Stomach smooth muscle (tissue), 2 donors: Measurements from ENCODE around the gene PI16.
A peak's percentile ranks its signal among the peaks of the same experiment; 100 is the strongest.
"Not testable (repeated sequence)": the region's sequence is repeated elsewhere in the genome, so short reads cannot be mapped to it uniquely, and the experiment has no call there.

Source experiments
- H3K27ac ChIP-seq: one replicate; pipeline ENCODE4 v1.7.0; 2013; ENCODE audit warnings: mild to moderate bottlenecking, low read length, inconsistent platforms
- H3K27me3 ChIP-seq, 2 donors: one replicate each; pipeline ENCODE4 v1.7.0; 2013; ENCODE audit warnings: low read length in 2 of 2; ENCODE audit not compliant: insufficient read depth in 2 of 2, control insufficient read depth in 1 of 2
- H3K36me3 ChIP-seq, 2 donors: one replicate each; pipeline ENCODE4 v1.7.0; 2013; ENCODE audit warnings: low read length in 2 of 2; ENCODE audit not compliant: control insufficient read depth in 2 of 2, insufficient read depth in 2 of 2
- H3K4me1 ChIP-seq: one replicate; pipeline ENCODE4 v1.7.0; 2013; ENCODE audit warnings: low read length; ENCODE audit not compliant: control insufficient read depth, insufficient read depth
- H3K4me3 ChIP-seq, 2 donors: one replicate each; pipeline ENCODE4 v1.7.0; 2013; ENCODE audit warnings: low read length in 2 of 2
- H3K9ac ChIP-seq, 2 donors: one replicate each; pipeline ENCODE4 v1.7.0; 2013; ENCODE audit warnings: low read length in 2 of 2, mild to moderate bottlenecking in 1 of 2
- H3K9me3 ChIP-seq, 2 donors: one replicate each; pipeline ENCODE4 v1.7.0; 2013; ENCODE audit warnings: low read length in 2 of 2; ENCODE audit not compliant: control insufficient read depth in 2 of 2
- donor health status: healthy.
- donor health status: Pancreatic carcinoma.

Gene PI16

DNA sequence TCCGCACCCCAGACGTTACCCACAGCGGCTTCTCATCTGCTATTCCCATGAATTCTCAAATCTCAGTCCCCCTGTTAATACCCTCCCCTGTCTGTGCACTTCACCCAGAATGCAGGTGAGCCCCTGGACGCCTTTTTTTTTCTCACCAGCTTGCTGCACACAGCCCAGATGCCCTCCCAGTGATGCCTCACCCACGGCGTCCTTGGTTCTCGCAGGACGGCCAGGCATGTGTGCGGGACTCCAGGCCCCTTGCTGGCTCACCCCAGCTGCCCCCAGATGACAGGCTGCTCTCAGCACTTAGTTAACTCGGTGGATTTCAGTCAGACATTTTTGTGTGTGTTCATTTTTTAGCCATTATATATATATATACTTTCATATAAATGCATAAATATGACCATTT lies 25.4 kb upstream of the PI16 start:
- H3K9ac ChIP-seq = no peak overlapping the region
- H3K4me1 ChIP-seq = peaks cover 15% of the 10 kb centered on the region
- H3K36me3 ChIP-seq = peaks cover 5 to 9% of the 10 kb centered on the region in 2 donors
- no peaks in the 10 kb centered on the region for H3K9me3 ChIP-seq
- H3K27ac ChIP-seq = no peak overlapping the region
- no peak overlapping the region for H3K4me3 ChIP-seq
- H3K27me3 ChIP-seq = no peaks in the 10 kb centered on the region

DNA sequence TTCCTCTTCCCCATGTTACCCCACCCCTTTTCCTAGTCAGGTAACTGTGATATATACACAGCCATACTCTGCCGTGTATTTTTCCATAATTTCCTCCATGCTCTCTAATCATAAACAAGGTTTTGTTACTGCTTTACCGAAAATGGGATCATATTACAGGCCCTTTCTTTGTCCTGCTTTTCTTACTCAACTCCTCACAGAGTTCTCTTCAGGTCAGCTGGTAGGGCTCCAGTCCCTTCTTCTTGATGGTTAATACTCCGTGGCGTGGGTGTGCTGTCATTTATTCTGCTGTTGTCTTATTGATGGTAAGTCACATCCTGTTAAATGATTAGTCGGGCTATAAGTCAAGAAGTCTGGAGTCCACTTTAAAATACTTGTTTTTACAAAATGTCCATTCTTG lies 24.9 kb upstream of the PI16 start:
- Histone ChIP-seq H3K27ac (peak overlapping the region; percentile 11), H3K27me3 (no peaks in the 10 kb centered on the region), H3K9ac (no peak overlapping the region), H3K36me3 (peaks cover 3 to 7% of the 10 kb centered on the region in 2 donors), H3K4me3 (no peak overlapping the region), H3K4me1 (peaks cover 15% of the 10 kb centered on the region), H3K9me3 (no peaks in the 10 kb centered on the region)

DNA sequence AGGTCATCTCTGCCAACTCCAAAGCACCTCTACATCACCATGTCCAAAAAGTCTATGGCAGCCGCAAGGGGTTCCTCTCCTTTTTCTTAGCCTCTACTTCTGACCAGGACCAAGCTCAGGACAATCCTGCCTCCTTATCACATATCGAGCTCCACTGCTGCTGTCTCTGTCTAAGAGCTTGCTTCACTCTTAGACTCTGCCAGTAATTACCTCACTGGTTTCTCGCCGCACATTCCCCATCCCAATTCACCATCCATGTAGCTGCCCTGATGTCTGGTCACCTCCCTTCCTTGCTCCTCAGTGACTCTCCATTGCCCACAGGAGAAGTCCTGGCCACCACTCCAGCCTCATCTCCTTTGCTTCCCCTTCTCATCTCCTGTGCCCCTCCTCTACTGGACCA lies 24.1 kb upstream of the PI16 start:
- Histone ChIP-seq H3K4me1 (peaks cover 15% of the 10 kb centered on the region), H3K27ac (peak overlapping the region; percentile 11), H3K9me3 (no peaks in the 10 kb centered on the region), H3K27me3 (no peaks in the 10 kb centered on the region), H3K4me3 (no peak overlapping the region), H3K36me3 (peaks cover 0 to 2% of the 10 kb centered on the region in 2 donors), H3K9ac (no peak overlapping the region)

DNA sequence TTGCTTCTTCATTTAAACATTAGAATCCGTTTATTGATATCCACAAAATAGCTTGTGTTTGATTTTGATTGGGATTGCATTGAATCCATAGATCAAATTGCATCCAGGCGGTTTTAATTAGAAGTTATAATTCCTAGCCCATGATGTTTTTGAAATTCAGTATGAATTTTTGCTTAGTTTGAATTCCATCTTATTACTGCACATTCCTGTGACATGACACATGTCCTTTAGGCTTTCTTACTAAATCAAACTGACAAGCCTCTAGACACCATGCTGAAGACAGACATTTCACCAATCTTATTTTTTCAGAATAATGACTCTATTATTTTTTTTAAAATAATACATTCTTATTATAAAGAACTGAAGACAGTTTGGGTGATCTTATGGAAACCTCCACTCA lies 21.4 kb upstream of the PI16 start:
- Histone ChIP-seq H3K27me3 (peaks cover 0 to 3% of the 10 kb centered on the region in 2 donors), H3K4me3 (no peak overlapping the region), H3K9ac (no peak overlapping the region), H3K36me3 (no peaks in the 10 kb centered on the region), H3K9me3 (no peaks in the 10 kb centered on the region), H3K27ac (no peak overlapping the region), H3K4me1 (peaks cover 6% of the 10 kb centered on the region)

DNA sequence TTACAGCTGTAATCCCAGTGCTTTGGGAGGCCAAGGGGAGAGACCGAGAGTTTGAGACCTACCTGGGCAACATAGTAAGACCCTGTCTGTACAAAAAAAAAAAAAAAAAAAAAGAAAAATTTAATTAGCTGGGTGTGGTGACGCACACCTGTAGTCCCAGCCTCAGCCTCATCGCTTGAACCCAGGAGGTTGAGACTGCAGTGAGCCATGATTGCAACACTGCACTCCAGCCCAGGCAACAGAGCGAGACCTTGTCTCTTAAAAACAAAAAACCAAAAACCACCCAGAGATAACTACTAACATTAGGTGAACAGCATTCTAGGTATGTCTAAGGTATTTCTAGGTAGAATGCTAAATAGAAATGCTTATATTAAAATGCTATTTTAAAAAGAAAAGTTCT lies 21.0 kb upstream of the PI16 start:
- Histone ChIP-seq H3K4me3 (no peak overlapping the region), H3K4me1 (peaks cover 2% of the 10 kb centered on the region), H3K27ac (no peak overlapping the region), H3K9ac (no peak overlapping the region), H3K9me3 (no peaks in the 10 kb centered on the region), H3K27me3 (peaks cover 0 to 3% of the 10 kb centered on the region in 2 donors), H3K36me3 (no peaks in the 10 kb centered on the region)

DNA sequence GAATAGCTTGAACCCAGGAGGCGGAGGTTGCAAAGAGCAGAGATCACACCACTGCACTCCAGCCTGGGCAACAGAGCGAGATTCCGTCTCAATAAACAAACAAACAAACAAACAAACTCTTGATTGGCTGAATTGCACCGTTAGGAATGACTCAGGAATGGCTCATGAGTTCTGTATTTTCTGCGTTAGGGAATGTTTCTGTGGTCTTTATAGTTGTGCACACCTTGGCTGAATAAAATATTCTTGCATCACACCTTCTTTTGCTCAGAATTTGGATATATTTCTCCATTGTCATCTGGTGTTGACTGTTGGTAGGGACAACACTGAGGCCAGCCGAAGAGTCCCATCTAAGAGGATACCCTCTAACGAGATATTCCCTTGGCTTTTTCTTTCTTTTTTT lies 19.6 kb upstream of the PI16 start:
- no peaks in the 10 kb centered on the region for H3K9me3 ChIP-seq

DNA sequence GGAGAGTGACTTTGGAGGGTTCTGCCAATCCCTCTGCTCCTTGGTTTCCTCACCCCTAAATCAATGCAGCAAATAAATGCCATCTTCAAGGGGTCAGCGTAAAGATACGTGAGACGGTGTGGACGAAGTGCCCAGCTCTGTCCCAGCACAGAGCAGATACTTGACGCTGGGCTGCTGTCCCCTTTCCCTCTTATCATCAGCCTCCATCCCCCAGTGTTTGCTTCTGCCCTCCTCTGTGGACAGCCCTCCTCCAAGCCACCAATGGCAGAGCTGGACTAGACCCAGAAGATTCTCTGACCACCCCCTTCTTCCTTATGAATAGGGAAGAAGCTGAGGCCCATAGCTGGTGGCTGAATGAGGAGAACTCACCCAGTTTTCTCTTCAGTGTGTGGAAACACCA lies 17.7 kb upstream of the PI16 start:
- H3K9ac ChIP-seq = no peak overlapping the region
- no peak overlapping the region for H3K4me3 ChIP-seq
- no peaks in the 10 kb centered on the region for H3K9me3 ChIP-seq
- no peaks in the 10 kb centered on the region for H3K36me3 ChIP-seq
- H3K27ac ChIP-seq = no peak overlapping the region
- H3K27me3 ChIP-seq = peaks cover 2 to 3% of the 10 kb centered on the region in 2 donors
- H3K4me1 ChIP-seq = no peaks in the 10 kb centered on the region

More for the DNA sequence above, 19.6 kb upstream of the PI16 start:
- Histone ChIP-seq H3K4me1 (no peaks in the 10 kb centered on the region), H3K27me3 (peaks cover 0 to 3% of the 10 kb centered on the region in 2 donors), H3K27ac (no peak overlapping the region), H3K36me3 (no peaks in the 10 kb centered on the region), H3K9ac (no peak overlapping the region), H3K4me3 (no peak overlapping the region)

DNA sequence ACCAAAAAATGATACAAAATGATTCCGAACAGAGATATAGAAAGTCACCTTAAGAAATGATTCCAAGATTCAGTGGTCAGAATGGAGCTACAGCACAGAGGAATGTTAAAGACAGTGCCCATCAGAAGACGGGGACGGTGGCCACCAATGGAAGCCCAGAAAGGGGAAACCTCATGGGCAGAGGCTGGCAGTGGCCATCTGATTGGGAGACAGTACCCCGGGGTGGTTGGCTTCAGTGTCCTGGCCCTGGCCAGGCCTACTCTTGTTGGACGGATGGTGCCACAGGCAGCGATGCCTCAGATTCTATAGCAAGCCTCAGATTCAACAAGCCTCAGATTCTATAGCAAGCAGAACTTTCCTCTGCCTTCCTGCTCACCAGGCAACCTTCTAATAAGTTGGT lies 16.6 kb upstream of the PI16 start:
- no peaks in the 10 kb centered on the region for H3K9me3 ChIP-seq
- no peak overlapping the region for H3K4me3 ChIP-seq
- no peaks in the 10 kb centered on the region for H3K36me3 ChIP-seq
- peaks cover 2 to 3% of the 10 kb centered on the region in 2 donors for H3K27me3 ChIP-seq
- H3K4me1 ChIP-seq = no peaks in the 10 kb centered on the region
- no peak overlapping the region for H3K27ac ChIP-seq
- no peak overlapping the region for H3K9ac ChIP-seq

DNA sequence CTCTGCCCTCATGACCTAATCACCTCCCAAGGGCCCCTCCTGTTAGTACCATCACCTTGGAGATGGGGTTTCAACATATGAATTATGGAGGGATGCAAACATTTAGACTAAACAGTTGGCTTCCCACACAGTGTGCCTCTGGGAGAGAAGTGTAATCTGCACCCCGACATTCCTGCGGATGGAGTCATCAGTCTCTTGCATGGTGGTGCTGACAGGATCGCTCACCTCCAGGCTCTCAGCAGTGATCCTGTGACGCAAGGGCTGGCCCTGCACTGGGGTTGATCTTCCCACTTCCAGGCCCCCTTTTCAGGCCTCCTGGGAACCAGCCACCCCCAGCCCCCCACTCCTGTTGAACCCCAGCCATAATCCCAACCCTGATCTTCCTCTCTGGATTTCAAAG lies 16.0 kb upstream of the PI16 start:
- no peak overlapping the region for H3K4me3 ChIP-seq
- H3K36me3 ChIP-seq = no peaks in the 10 kb centered on the region
- H3K27ac ChIP-seq = no peak overlapping the region
- no peaks in the 10 kb centered on the region for H3K9me3 ChIP-seq
- no peak overlapping the region for H3K9ac ChIP-seq
- no peaks in the 10 kb centered on the region for H3K4me1 ChIP-seq
- peaks cover 2 to 3% of the 10 kb centered on the region in 2 donors for H3K27me3 ChIP-seq

DNA sequence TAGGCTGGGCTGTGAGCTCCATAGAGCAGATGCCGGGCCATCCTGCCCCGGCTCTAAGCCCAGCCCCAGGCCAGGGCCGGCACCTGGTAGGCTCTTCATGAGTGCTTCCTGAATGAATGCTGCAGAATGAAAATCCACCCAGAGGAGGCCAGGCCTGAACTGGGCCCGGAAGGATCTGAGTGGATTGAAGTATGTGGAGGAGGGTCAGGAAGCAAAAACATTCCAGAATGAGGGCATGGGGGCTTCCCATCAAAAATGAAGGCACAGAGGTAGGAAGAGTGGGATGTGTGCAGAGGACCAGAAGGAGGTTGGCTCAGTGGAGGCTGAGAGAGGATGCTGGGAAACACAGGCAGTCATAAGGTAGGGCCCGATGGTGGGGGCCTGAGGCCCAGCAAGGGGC lies 15.5 kb upstream of the PI16 start:
- H3K36me3 ChIP-seq, H3K9ac ChIP-seq, H3K27ac ChIP-seq, H3K27me3 ChIP-seq, H3K4me1 ChIP-seq, H3K9me3 ChIP-seq, H3K4me3 ChIP-seq: not testable (repeated sequence)

DNA sequence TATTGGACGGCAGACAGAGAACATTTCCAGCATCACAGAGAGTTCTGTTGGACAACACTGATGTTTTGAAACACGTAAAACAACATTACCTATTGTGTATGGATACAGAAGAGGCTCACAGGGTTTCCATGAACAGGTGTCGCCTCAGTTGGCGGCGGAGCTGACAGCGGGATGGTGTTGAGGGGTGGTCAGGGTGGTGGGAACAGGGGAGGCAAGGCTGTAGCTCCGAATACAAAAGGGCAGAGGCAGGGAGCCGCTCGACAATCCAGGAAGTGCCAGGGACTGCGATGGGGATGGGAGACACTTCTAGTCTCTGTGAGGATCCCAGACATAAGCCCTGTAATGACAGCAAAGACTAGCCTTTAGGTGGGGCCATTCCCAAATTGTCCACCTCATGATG lies 14.5 kb upstream of the PI16 start:
- Histone ChIP-seq H3K4me3 (no peak overlapping the region), H3K9ac (no peak overlapping the region), H3K4me1 (no peaks in the 10 kb centered on the region), H3K36me3 (no peaks in the 10 kb centered on the region), H3K27me3 (peaks cover 2 to 3% of the 10 kb centered on the region in 2 donors), H3K9me3 (no peaks in the 10 kb centered on the region), H3K27ac (no peak overlapping the region)

DNA sequence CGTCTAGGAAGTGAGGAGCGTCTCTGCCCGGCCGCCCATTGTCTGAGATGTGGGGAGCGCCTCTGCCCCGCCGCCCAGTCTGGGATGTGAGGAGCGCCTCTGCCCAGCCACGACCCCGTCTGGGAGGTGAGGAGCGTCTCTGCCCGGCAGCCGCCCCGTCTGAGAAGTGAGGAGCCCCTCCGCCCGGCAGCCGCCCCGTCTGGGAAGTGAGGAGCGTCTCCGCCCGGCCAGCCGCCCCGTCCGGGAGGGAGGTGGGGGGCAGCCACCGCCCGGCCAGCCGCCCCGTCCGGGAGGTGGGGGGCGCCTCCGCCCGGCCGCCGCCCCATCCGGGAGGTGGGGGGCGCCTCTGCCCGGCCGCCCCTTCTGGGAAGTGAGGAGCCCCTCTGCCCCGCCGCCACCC lies 13.0 kb upstream of the PI16 start:
- H3K4me1 ChIP-seq, H3K27me3 ChIP-seq, H3K9me3 ChIP-seq, H3K27ac ChIP-seq, H3K9ac ChIP-seq, H3K4me3 ChIP-seq, H3K36me3 ChIP-seq: not testable (repeated sequence)
